Esophagus mucosa (tissue), 1 donor: ENCODE results near the gene SUB1. TPM values are rescaled to one million over a fixed set of nuclear protein-coding genes. Genes with fewer than 3 reads are reported as not detected.
A peak's percentile ranks its signal among the peaks of the same experiment; 100 is the strongest.
"Not testable (repeated sequence)": the region's sequence is repeated elsewhere in the genome, so short reads cannot be mapped to it uniquely, and the experiment has no call there.

Experiments used
- ATAC-seq: fragments of 200-7000 bp; cut with Tn5 transposase; one replicate; pipeline ENCODE4 v1.9.1; 2020
- total RNA-seq: library from RNA; stranded (reverse); gene quantifications from one replicate; pipeline ENCODE4 v1.2.4, GENCODE V29; 2023
- donor health status: DM: yes; HTN: yes; CAD: no.

SUB1 gene
- total RNA-seq, result 188 TPM

DNA sequence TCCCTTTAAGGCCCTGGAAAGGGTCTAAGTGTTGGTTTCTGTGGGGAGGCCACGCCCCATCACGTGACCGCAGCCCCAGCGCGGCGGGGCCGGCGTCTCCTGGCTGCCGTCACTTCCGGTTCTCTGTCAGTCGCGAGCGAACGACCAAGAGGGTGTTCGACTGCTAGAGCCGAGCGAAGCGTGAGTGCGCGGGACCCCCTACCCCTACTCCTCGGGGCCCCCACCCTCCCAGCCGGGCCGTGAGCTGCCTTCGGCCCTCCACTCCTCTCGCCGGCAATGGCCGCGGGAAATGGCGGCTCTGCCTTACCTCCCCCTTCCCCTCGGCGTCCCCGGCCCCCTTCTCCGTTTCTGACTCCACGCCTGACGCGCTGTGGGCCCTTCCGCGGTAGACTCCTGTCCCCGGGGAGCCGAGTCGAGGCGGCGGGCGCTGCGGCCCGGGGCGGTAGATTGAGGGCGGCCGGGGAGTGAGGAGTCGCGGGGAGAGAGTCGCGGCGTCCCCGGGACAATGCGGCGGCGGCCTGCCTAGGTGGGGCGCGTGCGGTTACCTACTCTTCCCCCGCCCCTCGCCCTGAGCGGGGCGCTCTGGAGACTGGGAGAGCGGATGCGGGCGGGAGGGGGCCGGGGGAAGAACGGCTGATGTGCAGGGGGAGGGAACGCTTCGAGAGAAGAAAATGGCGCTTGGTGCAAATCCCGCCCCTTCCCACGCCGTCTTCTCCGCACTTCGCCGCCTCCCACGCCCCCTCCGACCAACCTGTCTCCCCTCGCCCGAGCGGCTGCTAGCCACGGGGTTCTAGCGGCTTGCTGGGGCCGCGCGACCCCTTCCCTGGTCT is at the start of gene SUB1:
Gene SUB1, plus strand, starts transcription at position 112 of the 830 bp plus-strand sequence. CDS start 2,956 bp downstream, outside the sequence.
- ATAC-seq, result peak; percentile 86

DNA sequence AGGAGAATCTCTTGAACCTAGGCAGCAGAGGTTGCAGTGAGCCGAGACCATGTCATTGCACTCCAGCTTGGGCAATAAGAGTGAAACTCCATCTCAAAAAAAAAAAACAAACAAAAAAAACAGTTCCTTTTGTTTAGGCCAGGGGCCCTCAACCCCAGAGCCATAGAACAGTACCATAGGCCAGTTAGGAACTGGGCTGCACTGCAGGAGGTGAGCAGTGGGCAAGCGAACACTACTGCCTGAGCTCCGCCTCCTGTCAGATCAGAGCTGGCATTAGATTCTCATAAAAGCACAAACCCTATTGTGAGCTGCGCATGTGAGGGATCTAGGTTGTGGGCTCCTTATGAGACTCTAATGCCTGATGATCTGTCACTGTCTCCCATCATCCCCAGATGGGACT is 49.1 kb upstream of the SUB1 start:
- ATAC-seq, result no peak

DNA sequence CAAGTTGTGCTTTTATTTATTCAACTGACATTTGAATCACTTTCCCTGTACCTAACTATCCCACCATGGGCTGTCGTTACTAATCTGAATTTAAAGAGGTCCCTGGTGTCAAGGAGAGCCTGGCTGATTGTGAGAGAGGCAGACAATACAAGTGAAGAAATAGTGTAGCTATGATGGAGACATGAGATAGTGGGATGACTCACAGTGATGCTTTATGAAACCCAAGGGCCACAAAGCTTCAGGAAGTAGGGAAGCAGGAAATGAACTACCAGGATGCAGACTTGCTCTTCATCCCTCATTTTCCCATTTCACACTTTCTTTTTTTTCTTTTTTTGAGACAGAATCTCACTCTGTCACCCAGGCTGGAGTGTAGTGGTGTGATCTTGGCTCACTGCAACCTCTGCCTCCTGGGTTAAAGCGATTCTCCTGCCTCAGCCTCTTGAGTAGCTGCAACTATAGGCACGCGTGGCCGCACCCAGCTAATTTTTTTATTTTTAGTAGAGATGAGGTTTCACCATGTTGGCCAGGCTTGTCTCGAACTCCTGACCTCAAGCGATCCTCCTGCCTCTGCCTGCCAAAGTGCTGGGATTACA is 47.8 kb upstream of the SUB1 start:
- ATAC-seq, result peak; percentile 74

DNA sequence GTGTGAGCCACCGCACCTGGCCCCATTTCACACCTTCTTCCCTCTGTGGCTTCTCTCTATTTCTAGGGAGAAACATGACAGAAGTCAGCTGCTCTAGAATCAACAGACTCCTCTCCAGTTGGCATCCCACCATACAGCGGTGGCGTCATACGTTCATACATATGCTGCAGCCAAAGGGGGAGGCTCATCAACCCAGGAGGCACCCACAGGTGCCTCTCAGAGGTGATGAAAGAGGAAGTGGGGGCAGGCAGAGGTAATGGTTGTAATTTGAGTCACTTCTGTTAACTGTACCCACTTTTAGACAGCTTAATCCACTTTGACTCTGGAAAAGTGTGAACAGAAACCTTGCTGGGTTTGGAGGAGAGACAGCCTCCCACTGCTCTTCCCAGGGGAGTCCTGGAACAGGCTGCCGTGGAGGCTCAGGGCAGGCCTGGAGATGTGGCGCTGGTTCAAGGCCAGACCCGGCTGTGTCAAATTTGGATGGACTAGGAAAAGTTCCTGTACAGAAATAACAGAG is 47.3 kb upstream of the SUB1 start:
- peak; percentile 53 for ATAC-seq

DNA sequence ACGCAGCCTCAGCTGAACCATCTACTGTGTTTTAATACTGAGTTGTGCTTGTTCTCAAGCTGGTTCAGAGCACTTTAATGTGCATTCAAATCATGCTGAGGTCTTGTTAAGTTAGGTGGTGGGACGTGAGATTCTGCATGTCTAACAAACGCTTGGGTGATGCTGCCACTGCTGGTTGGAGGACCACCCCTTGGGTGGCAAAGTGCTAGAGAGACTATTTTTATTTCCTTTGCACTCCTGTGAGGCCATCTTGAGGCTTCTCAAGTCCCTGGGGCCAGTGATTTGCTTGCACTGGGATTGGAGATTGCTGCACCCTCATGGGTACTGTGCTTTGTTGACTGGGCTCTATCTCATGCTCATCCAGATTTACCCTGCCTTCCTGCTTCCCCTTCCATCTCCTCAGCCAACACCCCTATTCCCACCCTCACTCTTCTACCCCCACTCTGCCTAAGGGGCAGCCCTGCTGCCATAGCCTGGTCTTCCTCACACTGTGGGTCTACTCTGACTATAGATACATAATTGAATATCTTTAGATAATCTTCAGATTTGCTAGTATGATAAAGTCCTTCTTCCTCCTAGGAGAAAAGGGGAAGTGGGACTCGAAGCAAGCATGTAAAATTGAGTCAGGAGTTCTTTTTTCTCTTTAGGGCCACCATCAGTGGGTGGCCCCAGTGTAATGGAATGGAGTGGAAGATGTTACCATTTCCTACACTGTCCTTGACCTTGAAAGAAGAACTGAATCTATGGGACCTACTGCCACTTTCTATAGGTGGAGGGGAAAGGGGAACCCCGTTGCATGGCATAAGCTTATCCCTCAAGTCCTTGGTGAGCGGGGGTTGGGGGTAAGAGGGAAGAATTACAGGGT is 45.1 kb upstream of the SUB1 start:
- ATAC-seq, result no peak

DNA sequence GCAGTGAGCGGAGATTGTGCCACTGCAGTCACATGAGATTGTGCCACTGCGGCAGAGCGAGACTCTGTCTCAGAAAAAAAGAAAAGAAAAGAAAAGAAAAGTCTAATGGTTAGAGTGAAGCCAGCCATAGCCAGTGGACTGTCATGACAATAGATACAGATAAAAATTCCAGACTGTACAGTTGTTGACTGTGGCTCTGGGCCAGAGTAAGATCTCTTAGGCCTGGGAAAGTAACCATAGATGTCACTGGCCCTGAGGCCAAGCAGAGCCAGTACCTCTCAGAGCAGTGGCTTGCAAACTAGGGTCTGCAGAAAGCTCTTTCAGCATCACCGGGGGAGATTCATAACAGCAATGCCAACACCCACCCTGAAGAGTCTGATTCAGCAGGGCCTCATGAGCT is 44.1 kb upstream of the SUB1 start:
- no peak for ATAC-seq

DNA sequence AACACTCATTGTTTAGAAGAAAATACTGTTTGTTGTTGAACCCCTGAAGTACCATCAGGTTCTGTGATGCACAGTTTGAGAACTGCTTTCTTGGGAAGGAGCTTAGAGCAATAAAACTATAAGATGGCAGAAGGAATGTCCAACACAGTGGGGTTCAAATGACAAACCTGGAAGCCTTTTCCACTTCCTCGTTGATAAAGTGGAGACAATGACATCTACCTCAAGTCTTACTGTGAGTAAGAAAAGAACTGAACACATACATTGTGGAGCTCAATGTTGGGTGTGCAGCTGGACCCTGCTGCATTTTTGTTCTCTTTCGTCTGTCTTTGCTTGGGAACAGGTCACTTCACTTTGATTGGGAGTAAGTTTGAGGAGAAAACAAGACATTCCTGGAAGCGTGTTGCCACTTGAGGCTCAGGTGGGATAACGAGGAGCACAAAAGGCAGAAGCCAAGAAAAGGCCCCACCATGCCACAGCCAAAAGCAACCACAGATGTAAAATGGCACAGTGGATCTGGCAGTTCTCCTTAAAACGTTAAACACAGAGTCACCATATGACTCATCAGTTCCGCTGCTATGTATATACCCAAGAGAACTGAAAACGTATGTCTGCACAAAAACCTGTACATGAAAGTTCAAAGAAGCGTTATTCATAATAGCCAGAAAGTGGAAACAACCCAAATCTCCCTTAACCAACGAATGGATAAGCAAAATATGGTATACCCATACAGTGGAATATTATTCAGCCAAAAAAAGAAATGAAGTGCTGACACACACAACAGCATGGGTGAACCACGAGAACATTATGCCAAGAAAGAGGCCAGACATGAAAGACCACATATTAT is 42.9 kb upstream of the SUB1 start:
- ATAC-seq, result peak; percentile 63

DNA sequence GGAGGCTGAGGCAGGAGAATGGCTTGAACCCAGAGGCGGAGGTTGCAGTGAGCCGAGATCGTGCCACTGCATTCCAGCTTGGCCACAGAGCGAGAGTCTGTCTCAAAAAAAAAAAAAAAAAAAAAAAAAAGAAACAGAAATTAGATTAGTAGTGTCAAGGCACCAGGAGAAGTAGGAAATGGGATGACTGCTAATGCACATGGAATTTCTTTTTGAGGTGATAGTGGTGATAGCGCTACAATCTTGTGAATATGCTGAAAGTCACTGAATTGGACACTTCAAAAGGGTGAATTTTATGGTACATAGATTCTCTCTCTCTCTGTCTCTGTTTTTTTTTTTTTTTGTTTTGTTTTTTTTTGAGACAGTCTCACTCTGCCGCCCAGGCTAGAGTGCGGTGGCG is 42.1 kb upstream of the SUB1 start:
- ATAC-seq, result no peak

DNA sequence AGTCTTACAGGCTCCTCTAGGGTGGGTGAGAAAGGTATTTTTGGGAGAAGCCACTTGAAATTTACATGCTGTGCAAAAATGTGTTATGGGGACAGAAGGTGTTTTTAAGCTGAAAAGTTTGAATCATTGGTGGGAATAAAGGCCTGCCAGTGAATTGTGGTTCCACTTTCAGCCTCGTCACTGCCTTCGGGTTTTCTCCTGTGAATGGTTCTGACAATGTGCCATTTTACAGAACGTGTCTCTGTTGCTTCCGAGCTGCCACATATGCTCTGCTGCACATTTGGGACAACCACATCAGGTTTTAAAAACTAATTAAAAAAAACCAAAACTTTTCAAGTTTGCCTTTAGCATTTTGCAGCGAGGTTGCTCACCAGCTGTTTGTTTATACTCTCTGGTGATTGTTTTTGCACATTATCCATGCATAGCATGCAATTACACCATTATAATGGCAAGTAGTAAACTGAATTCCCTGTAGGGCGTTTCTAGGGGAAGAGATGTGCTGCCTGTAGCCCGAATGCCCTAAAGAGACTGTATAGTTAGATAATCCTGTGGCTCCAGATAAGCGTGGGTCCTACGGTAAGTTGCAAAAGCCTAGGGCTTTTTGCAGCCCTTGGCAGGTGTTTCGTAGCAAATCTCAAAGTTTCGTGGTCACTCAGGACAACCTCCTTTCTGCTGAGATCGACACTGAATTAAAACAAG is 40.1 kb upstream of the SUB1 start:
- ATAC-seq, result no peak

DNA sequence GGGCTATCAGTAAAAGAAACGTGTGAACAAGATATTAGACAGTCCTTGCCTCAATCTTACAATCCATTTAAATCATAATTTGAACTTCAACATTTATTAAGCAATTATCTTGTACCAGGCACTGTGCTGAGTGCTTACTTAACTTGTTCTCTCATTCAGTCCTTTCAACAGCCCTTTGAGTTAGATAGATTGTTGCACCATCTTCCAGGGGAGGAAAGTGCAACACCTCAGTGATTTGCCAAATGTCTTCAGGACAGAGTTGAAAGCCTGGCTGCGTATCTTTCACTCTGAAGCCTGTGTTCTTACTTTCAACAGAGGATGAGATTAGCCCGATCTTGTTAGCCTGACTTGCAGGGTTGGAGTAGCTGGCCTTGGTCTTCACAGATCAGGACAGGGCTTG is 34.2 kb upstream of the SUB1 start:
- no peak for ATAC-seq

DNA sequence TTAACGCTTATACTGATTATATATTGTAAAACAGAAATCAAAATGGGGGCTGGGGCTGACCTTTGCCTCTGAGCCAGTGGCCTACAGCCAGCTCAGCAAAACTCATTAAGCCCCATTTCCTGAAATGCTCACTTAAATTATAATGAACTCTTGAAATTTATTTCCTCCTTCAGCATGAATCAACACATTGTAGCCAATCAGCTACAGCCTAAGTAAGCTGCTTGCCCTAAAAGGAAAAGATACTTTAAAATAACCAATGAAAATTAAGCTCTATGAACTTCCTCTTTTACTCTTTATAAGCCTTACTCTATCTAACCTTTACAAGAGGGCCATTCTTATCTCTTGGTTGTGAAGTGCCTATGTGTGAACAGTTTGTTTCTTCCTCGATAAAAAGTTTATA is 33.5 kb upstream of the SUB1 start:
- ATAC-seq, result no peak

DNA sequence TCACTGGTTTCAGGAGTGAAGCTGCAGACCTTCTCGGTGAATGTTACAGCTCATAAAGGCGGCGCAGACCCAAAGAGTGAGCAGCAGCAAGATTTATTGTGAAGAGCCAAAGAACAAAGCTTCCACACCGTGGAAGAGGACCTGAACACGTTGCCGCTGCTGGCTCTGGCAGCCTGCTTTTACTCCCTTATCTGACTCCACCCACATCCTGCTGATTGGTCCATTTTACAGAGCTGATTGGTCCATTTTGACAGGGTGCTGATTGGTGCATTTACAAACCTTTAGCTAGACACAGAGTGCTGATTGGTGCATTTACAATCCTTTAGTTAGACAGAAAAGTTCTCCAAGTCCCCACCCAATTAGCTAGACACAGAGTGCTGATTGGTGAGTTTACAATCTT is 32.9 kb upstream of the SUB1 start:
- ATAC-seq, result not testable (repeated sequence)

DNA sequence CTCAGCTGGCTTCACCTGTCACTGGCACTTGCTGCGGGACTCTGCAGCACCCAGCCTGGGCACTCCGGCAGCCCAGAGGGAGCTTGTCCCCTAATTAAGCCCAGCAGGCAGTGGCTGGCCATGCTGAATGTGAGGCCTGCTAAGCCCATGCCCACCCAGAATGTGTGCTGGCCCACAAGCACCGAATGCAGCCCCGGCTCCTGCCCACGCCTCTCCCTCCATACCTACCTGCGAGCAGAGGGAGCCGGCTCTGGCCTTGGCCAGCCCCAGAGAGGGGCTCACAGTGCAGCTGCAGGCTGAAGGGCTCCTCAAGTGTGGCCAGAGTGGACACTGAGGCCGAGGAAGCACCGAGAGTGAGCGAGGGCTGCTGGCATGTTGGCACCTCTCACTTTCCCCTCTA is 32.4 kb upstream of the SUB1 start:
- ATAC-seq, result no peak

DNA sequence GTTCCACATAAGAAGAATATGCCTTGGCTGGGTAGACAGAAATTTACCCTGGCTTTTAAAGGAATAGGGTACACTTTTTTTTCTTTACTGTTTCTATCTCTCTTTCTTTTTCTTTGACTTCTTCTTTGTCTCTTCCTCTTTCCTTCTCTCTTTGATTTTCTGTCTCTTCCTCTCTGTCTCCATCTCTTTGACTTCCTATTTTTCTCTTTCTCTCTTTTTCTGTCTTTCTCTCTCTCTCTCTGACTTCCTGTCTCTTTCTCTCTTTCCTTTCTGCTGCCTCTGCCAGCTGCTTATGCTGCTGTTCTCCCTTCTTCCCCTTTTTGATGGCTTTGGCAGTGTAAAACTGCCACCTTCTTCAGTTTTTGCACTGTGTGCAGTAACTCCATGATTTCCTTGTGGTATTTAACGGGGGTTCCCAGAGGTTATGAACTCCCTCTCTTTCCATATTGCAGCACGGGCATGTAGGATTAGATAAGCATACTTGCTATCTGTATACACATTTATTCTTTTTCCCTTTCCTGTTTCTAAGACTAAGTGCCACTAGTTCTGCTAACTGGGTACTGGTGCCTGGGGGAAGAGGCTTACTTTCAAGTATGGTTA is 31.1 kb upstream of the SUB1 start:
- not testable (repeated sequence) for ATAC-seq

DNA sequence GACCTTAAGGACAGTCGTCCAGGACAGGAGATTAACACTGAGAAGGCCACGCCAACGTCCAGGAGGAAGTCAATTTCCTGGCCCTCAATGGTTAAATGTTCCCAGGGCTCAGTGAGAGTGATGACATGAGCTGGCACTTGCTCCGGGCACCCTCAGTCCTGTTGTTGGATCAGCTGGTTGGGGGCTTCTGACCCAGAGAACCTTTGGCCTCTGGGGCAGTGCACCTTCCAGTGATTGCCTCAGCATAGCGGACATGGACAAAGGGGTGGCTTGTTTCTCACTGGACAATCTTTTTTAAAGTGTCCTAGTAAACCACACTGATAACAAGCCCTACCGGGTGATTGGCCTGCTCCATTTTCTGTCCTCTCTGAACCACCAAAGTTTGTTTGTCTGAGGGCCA is 28.8 kb upstream of the SUB1 start:
- not testable (repeated sequence) for ATAC-seq

DNA sequence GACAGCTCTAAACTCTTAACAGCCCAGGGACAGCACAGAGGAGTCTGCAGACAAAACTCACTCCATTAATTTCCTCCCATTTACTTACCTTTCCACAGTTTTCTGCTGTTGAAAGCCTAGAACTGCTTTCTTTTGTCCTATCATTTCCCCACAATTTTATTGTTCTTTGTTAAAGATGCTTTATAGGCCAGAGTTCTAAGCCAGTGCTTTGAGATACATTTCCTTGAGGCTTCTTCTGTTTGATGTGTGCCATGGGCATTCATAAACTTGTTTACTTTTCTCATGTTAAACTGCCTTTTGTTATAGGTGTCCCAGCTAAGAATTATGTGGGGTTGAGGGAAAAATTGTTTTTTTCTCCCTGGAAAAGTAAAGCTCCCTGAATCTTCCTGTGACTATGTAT is 25.9 kb upstream of the SUB1 start:
- no peak for ATAC-seq

DNA sequence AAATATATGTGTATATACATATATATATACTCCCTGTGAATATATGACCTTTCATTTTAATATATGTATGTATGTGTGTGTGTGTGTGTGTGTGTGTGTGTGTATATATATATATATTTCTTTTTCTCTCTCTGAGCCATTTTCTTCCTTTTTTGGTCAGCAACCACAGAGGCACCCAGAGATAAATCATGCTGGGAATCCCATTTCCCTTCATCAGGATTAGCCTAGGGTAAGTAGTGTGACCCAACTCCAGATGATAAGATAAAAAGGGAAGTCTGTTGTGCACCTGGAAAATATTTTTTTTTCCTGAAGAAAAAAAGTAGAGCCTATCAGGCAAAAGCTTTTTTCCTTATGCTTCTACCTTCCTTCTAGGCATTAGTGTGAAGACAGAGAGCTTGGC is 25.4 kb upstream of the SUB1 start:
- no peak for ATAC-seq

DNA sequence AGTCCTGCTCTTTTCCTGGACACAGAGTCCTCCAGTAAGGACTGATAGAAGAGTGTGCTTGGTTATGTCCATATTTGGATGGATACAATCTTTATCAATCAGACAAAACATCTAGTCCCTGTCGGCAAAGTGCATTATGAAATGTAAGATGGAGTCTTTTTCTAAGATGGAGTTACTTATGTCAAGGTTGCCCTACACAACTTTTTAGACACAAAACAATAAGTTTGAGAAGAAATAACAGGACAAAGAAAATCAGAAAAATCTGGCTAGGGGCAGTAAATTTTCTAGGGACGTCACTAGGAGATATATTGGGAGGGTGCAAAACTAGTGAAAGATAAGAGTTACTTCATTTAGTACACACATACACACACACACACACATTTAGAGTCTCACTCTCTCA is 23.3 kb upstream of the SUB1 start:
- no peak for ATAC-seq

DNA sequence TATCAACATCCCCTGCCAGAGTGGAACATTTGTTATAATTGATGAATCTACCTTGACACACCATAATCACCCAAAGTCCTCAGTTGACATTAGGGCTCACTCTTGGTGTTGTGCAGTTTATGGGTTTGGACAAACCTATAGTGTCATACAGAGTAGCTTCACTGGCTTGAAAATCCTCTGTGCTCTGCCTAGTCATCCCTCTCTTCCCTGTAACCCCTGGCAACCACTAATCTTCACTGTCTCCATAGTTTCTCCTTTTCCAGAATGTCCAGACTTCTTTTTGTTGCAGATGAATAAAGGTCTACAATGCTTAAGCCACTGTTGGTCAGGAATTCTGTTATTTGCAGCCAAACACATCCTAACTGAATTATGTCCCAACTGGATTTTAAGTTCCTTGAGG is 22.5 kb upstream of the SUB1 start:
- ATAC-seq, result no peak

DNA sequence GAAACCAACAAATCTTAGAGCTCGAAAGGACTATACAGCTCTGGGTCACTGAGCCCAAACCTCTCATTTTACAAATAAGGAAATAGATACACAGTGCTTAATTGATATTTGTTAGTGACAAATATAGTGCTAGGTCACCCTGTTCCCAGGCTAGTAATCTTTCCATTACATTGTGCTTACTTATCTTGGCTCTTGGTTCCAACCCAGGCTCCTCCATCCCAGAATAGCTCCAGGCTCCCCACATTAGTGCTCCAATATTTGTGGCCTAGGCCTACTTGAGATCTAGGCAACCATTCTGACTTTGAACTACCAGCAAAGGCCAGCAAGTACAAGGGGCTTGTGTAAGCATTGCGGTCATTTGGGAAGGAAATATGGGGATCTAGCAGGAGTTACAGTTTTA is 21.7 kb upstream of the SUB1 start:
- ATAC-seq, result no peak

DNA sequence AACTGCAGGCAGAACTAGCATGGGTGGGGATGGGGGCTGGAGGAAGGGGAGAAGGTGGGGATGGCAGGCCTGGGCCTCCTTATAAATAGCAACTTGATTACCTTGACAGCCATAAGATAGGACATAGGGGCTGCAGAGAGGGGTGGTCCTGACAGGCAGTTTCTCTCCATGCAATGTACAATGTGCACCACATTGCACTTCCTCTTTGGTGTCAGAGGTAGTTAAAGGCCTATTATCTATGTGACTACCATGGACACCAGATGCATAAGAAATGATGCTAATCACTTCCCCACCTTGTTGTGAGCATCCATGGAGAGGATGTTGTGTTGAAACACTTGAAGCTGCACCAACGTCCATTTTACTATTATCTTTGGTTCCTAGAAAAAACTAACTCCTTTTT is 20.2 kb upstream of the SUB1 start:
- ATAC-seq, result no peak
